Measurements from ENCODE around the gene MEI1. TPM values are rescaled to one million over a fixed set of nuclear protein-coding genes. Genes with fewer than 3 reads are reported as not detected.

The MEI1 gene
- total RNA-seq, 1 experiment from 2014 or later = not detected

DNA sequence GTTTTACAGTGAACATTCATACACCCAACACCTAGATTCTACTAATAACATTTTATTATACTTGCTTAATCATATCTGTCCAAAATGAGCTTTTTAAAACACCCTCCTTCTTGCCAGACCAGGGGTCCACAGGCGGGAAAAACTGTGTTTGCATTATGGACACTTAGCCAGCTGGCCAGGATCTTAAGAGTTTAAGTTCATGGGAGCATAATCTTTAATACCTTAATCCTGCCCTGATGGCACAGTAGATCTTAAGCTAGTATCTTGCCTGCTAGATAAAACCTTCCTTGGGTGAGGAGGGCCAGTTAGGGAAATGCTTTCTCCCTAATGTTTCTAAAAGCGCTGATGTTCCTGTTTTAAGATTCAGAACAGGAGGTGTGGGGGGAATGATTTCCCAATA lies 88.0 kb downstream of the MEI1 start:
- no peak for DNase-seq
- Histone ChIP-seq H3K4me3 (no peak overlapping the region), H3K36me3 (no peaks in the 10 kb centered on the region), H3K9me3 (no peaks in the 10 kb centered on the region), H3K27me3 (no peaks in the 10 kb centered on the region)

DNA sequence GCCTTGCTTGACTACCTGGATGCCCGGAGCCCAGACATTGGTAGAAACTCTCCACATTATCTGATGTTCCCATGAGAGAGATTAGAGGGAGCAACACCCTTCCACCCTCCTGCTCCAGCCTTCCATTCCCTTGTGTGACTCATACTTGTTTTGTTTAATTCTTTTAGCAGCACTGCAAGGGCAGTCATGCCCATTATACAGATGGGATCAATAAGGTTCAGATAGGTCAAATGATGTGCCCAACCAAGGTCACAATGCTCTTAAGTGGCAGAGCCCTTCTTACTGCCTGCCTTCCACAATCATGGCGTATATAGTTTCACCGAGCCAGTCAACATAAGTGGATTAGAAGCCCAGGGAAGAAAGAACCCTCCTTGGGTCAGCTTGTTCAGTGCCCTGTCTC lies 94.6 kb downstream of the MEI1 start:
- no peak for DNase-seq
- no peak overlapping the region for H3K4me3 ChIP-seq
- H3K9me3 ChIP-seq = no peaks in the 10 kb centered on the region
- H3K36me3 ChIP-seq = no peaks in the 10 kb centered on the region
- no peaks in the 10 kb centered on the region for H3K27me3 ChIP-seq

DNA sequence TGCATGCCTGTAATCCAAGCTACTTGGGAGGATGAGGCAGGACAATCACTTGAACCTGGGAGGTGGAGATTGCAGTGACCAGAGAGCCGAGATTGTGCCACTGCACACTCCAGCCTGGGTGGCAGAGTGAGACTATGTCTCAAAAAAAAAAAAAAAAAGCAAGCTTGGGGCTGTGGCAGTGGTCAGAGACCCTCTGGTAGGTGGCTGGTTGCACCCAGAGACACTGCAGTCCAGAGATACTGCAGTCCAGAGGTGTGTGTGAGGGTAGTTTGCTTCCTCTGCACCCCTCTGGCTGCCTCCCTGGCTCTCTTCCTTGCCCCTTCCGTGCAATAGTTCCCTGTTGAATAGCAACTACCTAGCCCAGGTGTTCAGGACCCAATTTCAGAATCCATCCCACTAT lies 99.4 kb downstream of the MEI1 start:
- DNase-seq = no peak
- no peaks in the 10 kb centered on the region for H3K9me3 ChIP-seq
- no peak overlapping the region for H3K4me3 ChIP-seq
- H3K36me3 ChIP-seq = no peaks in the 10 kb centered on the region
- H3K27me3 ChIP-seq = no peaks in the 10 kb centered on the region

DNA sequence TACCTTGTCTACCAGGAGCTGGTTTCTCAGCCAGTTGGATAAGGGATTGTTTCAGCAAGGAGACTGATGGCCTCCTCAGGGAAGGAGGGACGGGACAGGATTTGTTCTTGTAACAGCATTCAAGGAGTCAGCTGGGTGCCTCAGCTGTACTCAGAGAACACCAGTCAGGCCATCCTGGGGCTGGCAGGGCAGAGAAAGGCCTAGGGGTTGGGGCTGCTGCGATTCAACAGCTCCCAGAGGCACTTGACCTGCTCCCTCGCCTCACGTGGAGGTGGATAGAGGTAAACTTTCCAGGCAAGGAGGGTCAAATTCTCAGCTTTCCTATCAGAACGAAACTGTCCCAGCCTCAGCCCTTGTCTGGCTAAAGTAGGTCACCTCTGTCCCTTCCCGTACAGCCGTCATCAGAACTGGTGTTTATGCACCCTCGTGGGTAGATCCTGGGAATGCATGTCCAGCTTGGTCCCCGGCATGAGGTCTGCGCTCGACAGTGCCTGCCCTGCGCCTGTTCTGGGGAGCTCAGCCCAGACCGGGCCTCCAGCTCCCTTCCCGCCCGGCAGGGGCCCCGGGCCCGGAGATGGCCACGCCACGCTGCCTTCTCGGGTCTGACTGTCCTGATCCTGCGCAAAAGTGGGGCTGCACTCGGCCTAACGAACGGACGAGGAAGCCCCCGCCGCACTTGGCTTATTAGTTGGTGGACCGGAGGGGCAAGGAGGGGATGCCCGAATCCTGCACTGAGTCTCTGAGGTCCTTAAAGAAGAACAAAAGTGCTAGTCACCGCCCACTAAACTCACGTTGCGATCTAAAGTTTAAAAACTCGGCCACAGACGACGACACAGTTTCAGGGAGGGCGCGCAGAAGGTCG lies 100.4 kb downstream of the MEI1 start:
- Histone ChIP-seq H3K27me3 (no peaks in the 10 kb centered on the region), H3K4me3 (peak overlapping the region; percentile 96), H3K36me3 (no peaks in the 10 kb centered on the region), H3K9me3 (no peaks in the 10 kb centered on the region)
- DNase-seq = peak; percentile 21

DNA sequence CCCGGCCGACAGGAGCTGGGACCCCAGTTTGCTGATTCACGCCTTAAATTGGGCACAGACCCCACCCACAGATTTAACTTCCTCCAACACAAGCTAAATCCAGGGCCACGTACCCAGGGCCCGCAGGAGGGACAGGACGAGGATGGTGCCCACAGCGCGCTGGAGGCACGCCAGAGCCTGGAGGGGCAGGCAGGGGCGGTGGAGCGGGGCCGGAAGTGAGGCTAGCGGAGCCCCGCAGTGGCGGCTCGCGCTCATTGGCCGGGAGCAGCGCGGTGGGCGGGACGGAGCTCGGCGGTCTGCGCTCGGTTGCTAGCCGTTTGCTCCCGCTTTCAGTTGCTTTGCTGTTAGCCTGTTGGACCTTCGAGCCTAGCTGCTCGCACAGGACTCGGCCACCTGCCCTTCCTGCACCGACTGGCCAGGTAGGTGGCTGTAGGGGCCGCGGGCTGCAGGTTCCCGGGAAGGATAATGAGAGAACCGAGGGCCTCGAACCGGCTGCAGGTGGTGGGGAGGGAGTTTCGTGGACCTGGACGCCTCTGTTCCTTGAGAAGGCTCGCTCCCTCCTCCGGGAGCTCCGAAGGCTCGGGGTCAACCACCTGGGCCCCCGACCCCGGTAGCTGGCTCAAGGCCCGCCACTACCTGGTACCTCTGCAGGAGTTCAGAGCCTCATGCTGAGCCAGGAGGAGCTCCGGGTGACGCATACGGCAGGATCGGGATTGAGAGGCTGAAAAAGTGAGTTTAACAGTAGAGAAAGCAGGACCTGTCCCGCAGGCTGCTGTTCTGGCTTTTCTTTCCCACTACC lies 101.2 kb downstream of the MEI1 start, which contains the start of gene CCDC134:
TSS of gene CCDC134 (plus strand) at position 332 of the 799 bp plus-strand sequence. CDS start 8,212 bp downstream, outside the sequence.
- peak; percentile 93 for DNase-seq
- Histone ChIP-seq H3K9me3 (no peaks in the 10 kb centered on the region), H3K36me3 (no peaks in the 10 kb centered on the region), H3K27me3 (no peaks in the 10 kb centered on the region), H3K4me3 (peak within 1 kb of the TSS; percentile 96)

DNA sequence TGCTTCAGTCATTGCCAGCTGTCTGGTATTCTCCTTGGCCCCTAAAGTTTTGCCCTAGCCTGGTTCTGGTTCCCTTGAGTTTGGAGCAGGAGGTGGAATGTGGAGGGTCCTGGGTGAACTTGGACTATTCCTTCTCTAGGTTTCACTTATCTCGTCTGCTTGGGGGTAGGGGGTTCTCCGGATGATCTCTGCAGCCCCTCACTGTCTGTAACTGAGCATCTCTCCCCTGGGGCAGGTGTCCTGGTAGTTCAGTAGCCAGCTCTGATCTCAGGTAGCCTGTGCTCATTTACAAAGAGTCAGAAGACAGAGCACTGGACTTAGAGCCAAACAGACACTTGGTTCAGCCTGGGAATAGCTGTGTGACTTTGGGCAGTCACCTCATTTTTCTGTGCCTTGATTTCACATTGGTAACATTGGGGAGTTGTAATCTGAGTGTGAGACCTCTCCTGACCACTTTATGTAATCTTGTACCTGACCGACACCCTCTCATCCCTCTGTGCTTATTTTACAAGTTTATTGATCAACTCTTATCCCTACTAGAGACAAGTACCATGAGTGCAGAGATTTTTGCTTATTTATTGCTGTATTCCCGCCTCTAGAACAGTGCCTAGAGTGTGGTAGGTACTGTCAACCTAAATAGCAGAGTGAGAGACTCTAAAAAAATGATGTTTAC lies 102.0 kb downstream of the MEI1 start:
- Histone ChIP-seq H3K36me3 (no peaks in the 10 kb centered on the region), H3K27me3 (no peaks in the 10 kb centered on the region), H3K9me3 (no peaks in the 10 kb centered on the region), H3K4me3 (peak overlapping the region; percentile 96)
- no peak for DNase-seq

DNA sequence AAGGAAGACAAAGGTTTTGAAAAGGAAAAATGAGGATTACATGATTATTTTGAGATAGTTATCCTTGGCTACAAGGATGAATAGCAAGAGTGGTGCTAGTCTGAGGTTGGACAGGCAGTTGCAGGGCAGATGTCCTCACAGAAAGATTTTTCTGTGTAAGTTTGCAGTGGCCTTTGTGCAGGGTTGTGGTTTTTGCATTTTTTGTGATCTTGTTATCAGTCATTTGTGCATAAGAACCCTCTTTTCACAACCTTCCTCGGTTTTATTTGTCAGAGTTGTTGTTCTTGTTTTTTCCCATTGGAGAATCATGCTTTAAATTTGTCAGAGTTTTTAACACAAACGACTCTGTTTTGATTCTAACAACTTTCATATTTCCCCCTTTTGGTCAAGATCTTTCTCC lies 102.6 kb downstream of the MEI1 start:
- Histone ChIP-seq H3K4me3 (no peak overlapping the region), H3K27me3 (no peaks in the 10 kb centered on the region), H3K9me3 (no peaks in the 10 kb centered on the region), H3K36me3 (no peaks in the 10 kb centered on the region)
- DNase-seq = no peak

DNA sequence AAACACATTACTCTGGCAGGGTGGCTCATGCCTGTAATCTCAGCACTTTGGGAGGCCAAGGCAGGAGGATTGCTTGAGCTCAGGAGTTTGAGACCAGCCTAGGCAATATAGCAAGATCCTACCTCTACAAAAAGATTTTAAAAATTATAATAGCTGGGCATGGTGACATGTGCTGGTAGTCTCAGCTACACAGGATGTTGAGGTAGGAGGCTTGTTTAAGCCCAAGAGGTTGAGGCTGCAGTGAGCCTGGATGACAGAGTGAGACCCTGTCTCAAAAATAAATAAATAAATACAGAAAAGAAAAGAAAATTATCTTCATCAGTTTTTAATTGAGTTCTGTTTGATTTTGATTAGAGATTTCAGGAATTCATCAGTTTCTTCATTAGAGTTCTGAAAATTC lies 106.3 kb downstream of the MEI1 start:
- no peaks in the 10 kb centered on the region for H3K27me3 ChIP-seq
- H3K9me3 ChIP-seq = no peaks in the 10 kb centered on the region
- H3K4me3 ChIP-seq = no peak overlapping the region
- no peaks in the 10 kb centered on the region for H3K36me3 ChIP-seq
- no peak for DNase-seq

DNA sequence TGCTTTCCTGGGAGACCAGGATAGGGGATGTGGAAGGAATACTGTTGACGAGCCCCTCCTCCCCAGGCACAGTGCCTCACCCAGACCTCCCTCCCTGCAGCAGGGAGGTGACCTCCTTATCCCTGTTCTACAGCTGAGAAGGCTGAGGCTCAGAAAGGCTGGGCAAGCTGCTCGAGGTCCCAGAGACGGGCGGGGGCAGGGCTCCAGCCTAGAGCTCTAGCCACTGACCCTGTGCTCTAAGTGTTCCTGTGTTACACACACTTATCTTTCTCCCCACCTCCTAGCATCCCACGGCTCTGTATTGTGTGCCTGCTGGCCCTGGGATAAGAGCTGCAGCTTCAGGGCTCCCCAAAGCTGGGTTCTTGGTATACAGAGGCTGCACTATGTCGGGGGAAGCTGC lies 109.1 kb downstream of the MEI1 start:
- Histone ChIP-seq H3K27me3 (no peaks in the 10 kb centered on the region), H3K4me3 (no peak overlapping the region), H3K36me3 (no peaks in the 10 kb centered on the region), H3K9me3 (no peaks in the 10 kb centered on the region)
- DNase-seq = no peak

DNA sequence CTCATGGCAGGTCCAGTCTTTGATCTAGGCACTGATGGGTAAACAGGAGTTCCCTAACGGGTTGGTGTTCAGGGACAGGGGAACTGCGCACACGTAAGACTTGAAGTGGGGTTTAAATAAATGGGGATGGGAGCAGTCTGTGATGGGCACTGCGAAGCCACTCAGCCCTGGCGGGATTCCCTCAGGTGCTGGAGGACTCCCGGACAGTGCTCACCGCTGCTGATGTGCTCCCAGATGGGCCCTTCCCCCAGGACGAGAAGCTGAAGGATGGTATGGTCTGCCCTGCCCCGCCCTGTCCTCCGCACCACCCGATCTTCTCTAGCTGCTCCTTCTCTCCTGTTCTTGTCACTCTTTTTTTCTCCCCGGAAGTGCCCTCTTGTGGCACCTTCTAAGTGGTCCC lies 110.7 kb downstream of the MEI1 start:
- no peaks in the 10 kb centered on the region for H3K36me3 ChIP-seq
- H3K4me3 ChIP-seq = no peak overlapping the region
- no peaks in the 10 kb centered on the region for H3K9me3 ChIP-seq
- DNase-seq = no peak
- H3K27me3 ChIP-seq = no peaks in the 10 kb centered on the region

DNA sequence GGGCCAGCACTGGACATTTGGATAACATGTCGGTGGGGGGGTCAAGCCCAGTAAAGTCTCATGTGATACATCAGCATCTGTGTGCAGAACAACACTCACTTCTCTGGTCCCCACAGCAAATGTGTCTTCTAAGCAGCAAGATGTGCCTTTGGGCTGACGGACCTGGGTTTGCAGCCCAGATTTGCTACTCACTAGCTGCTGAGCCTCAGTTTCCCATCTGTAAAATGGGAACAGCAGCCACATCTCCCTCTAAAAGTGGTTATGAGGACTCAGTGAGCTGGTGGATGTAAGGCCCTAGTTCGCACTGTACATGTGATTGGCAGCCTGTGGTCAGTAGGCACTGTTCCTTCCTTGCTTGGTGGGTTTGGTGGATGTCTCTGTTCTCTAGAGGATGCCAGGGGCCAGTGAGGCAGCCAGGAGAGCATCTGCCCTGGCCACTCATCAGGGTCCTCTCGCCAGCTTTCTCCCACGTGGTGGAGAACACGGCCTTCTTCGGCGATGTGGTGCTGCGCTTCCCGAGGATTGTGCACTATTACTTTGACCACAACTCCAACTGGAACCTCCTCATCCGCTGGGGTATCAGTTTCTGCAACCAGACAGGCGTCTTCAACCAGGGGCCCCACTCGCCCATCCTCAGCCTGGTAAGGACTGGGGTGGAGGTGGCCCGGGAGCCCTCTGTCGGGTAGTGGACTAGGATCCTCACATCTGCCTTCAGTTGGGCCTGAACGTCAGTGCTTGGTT lies 113.7 kb downstream of the MEI1 start:
- H3K9me3 ChIP-seq = no peaks in the 10 kb centered on the region
- no peak for DNase-seq
- H3K27me3 ChIP-seq = no peaks in the 10 kb centered on the region
- H3K36me3 ChIP-seq = no peaks in the 10 kb centered on the region; the same call in 1 of the 2 replicates
- no peak overlapping the region for H3K4me3 ChIP-seq

DNA sequence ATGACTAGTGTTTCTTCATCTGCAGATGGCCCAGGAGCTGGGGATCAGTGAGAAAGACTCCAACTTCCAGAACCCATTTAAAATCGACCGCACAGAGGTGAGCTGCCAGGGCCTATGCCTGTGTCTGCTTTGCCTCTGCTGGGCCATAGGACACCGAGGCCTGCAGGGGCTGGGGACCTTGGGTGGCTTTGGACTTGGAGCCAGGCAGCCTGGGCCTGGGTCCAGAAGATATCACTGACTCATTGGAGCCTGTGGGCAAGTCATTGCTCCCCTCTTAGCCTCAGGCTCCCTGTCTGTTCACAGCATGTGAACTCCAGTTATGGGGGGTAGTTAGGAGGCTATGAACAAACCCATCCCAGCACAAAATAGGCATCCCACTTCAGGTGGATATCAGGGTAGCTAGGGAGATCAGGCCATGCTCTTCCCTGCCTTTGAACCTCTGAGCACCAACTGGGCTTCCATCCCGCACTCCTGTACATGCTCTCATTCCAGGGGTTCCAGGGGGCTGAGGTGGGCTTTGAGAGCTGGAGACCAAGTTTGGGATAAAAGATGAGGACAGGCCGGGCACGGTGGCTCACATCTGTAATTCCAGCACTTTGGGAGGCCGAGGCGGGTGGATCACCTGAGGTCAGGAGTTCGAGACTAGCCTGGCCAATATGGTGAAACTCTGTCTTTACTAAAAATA lies 114.6 kb downstream of the MEI1 start:
- H3K4me3 ChIP-seq = no peak overlapping the region
- no peaks in the 10 kb centered on the region; the same call in 1 of the 2 replicates for H3K36me3 ChIP-seq
- H3K27me3 ChIP-seq = no peaks in the 10 kb centered on the region
- H3K9me3 ChIP-seq = no peaks in the 10 kb centered on the region
- no peak for DNase-seq

DNA sequence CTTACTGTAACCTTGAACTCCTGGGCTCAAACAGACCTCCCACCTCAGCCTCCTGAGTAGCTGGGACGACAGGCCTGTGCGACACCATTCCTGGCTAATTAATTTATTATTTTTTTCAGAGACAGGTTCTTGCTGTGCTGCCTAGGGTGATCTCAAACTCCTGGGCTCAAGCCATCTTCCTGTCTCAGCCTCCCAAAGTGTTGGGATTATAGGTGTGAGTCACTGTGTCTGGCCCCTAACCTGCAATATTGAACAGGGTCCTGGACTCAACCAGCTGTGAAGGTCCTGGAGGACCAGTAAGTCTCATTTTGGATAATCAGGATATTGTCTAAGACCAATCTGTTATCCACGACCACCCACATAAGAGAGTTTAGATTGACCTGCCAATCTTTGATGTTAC lies 116.4 kb downstream of the MEI1 start:
- Histone ChIP-seq H3K27me3 (no peaks in the 10 kb centered on the region), H3K4me3 (no peak overlapping the region), H3K36me3 (no peaks in the 10 kb centered on the region; the same call in 1 of the 2 replicates), H3K9me3 (no peaks in the 10 kb centered on the region)
- DNase-seq = no peak

DNA sequence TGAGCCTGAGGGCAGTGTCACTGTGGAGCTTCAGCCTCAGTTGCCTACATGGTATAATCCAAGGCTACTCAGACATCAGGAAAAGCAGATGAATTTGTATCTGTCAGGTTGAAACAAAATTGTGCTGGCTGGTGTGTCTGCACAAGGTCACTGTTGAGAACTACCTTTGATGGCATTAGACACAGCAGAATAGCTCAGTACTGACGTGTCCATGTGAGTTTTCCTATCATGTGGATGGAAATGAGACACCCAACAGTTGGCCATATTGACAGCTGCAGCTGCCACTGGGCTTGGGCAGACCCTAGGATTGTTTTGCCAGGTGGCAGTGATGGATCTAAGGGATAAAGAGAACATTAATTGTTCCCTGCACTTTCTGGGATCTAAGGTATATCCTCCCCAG lies 116.9 kb downstream of the MEI1 start:
- Histone ChIP-seq H3K4me3 (no peak overlapping the region), H3K9me3 (no peaks in the 10 kb centered on the region), H3K27me3 (no peaks in the 10 kb centered on the region), H3K36me3 (no peaks in the 10 kb centered on the region; the same call in 1 of the 2 replicates)
- no peak for DNase-seq

DNA sequence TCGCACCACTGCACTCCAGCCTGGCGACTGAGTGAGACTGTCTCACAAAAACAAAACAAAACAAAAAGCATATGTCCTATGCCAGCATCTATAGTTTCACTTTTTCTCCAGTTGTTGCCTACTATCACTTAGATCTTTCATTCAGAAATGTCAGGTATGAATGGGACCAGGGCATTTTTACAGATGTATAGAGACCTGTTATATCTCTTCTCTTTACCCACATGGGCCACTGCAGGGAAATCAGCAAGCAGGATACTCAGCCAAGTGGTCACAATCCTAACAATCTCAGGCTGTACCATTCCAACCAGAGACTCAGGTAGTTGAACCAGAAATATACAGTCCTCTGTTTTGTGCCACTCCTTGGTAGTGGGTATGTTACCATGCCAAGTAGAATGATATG lies 117.6 kb downstream of the MEI1 start:
- Histone ChIP-seq H3K36me3 (no peaks in the 10 kb centered on the region; the same call in 1 of the 2 replicates), H3K4me3 (no peak overlapping the region), H3K9me3 (no peaks in the 10 kb centered on the region), H3K27me3 (no peaks in the 10 kb centered on the region)
- no peak for DNase-seq

DNA sequence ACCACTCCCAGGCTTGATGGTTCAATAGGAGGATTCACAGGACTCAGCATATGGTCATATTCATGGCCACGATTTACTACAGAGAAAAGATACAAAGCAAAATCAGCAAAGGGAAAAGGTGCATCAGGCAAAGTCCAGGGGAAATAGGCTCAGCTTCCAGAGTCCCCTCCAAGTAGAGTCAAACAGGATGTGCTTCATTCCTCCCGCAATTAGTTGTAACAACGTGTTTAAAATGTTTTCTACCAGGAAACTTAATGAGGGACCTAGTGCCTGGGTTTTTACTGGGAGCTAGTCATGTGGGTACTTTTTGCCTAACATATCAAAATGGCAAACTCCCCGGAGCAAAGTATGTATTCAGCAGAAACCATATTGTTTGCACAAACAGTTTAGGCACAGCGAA lies 118.7 kb downstream of the MEI1 start:
- Histone ChIP-seq H3K4me3 (no peak overlapping the region), H3K9me3 (no peaks in the 10 kb centered on the region), H3K27me3 (no peaks in the 10 kb centered on the region), H3K36me3 (no peaks in the 10 kb centered on the region; the same call in 1 of the 2 replicates)
- no peak for DNase-seq
